H1 (cell line): ENCODE results near the gene UPP1. TPM values are rescaled to one million over a fixed set of nuclear protein-coding genes. Genes with fewer than 3 reads are reported as not detected.

Experiments
- CTCF ChIA-PET: fragments of 300-600 bp; sonication (Branson Sonifier 250); formaldehyde crosslinking; loops from one replicate; lab custom pipeline; 2021; ENCODE audit not compliant: partially characterized antibody; lab: Charles Lee
- POLR2A ChIA-PET: fragments of 300-600 bp; sonication (Branson Sonifier 250); formaldehyde crosslinking; loops from one replicate; lab custom pipeline; 2021; ENCODE audit warnings: inconsistent platforms; ENCODE audit not compliant: partially characterized antibody; lab: Charles Lee
- DNase-seq, 2 experiments: peaks; one replicate each; pipeline versions ENCODE4 v3.0.0 to v3.0.0-alpha.2; 2010 to 2022; ENCODE audit warnings: low spot score in 2 of 2, low read depth in 1 of 2, mixed read lengths in 1 of 2
- FAIRE-seq: peaks from 2 replicates; lab custom pipeline; 2011; peaks lifted over from hg19 to GRCh38; lab: Jason Lieb, UNC
- H2AFZ ChIP-seq: 2 replicates; pipeline ENCODE4 v1.8.1; 2012; ENCODE audit warnings: low read length, inconsistent platforms
- H2AK5ac ChIP-seq: 2 replicates; pipeline ENCODE4 v1.6.1; 2013; ENCODE audit warnings: low read depth, low read length
- H2BK120ac ChIP-seq: replicated peaks from 2 replicates; pipeline ENCODE3; 2013; ENCODE audit warnings: low read depth, low read length, inconsistent platforms
- H2BK12ac ChIP-seq: 2 replicates; pipeline ENCODE4 v1.6.1; 2013; ENCODE audit warnings: low read depth, low read length
- H2BK15ac ChIP-seq: 2 replicates; pipeline ENCODE4 v1.6.1; 2013; ENCODE audit warnings: low read length
- H2BK20ac ChIP-seq: 2 replicates; pipeline ENCODE4 v1.6.1; 2013; ENCODE audit warnings: low read length
- H2BK5ac ChIP-seq: 2 replicates; pipeline ENCODE4 v1.6.1; 2013; ENCODE audit warnings: low read depth, low read length
- H3K14ac ChIP-seq: 2 replicates; pipeline ENCODE4 v1.6.1; 2013; ENCODE audit warnings: inconsistent platforms; ENCODE audit not compliant: insufficient read length
- H3K18ac ChIP-seq: 2 replicates; pipeline ENCODE4 v1.6.1; 2013; ENCODE audit warnings: low read length; ENCODE audit errors: extremely low read depth
- H3K23ac ChIP-seq: 2 replicates; pipeline ENCODE4 v1.6.1; 2013; ENCODE audit warnings: inconsistent platforms; ENCODE audit not compliant: insufficient read length
- H3K23me2 ChIP-seq: 2 replicates; pipeline ENCODE4 v1.6.1; 2013; ENCODE audit warnings: low read depth, low read length
- H3K27ac ChIP-seq: 2 replicates; pipeline ENCODE4 v1.6.1; 2011; ENCODE audit warnings: low read depth, low read length, inconsistent platforms
- H3K27me3 ChIP-seq, 4 experiments: replicated peaks in 1 of 4; 1 replicate in 1 of 4; 2 replicates in 3 of 4; pipeline versions ENCODE4 v1.6.1 to v1.8.1; 2011 to 2013; ENCODE audit warnings: low read length in 3 of 4, mild to moderate bottlenecking in 3 of 4, inconsistent platforms in 2 of 4, mixed read lengths in 2 of 4, moderate library complexity in 1 of 4; ENCODE audit not compliant: control insufficient read depth in 3 of 4, insufficient read depth in 3 of 4; ENCODE audit errors: extremely low read depth in 1 of 4
- H3K36me3 ChIP-seq, 4 experiments: 2 replicates each; pipeline versions ENCODE4 v1.6.1 to v1.8.1; 2011 to 2013; ENCODE audit warnings: mild to moderate bottlenecking in 4 of 4, low read length in 3 of 4, moderate library complexity in 2 of 4, control low read depth in 1 of 4, inconsistent platforms in 1 of 4; ENCODE audit not compliant: insufficient read depth in 4 of 4, control insufficient read depth in 2 of 4
- H3K4ac ChIP-seq: replicated peaks from 2 replicates; pipeline ENCODE3; 2013; ENCODE audit warnings: low read length, low read depth, mixed read lengths, inconsistent platforms; ENCODE audit not compliant: insufficient read length
- H3K4me1 ChIP-seq, 4 experiments: replicated peaks in 1 of 4; 1 replicate in 1 of 4; 2 replicates in 3 of 4; pipeline versions ENCODE4 v1.6.1 to v1.8.1; 2011 to 2013; ENCODE audit warnings: low read length in 3 of 4, inconsistent platforms in 2 of 4, mixed read lengths in 1 of 4; ENCODE audit not compliant: insufficient read depth in 4 of 4, control insufficient read depth in 3 of 4
- H3K4me2 ChIP-seq, 2 experiments: 2 replicates each; pipeline versions ENCODE4 v1.6.1 to v1.8.1; 2011 to 2013; ENCODE audit warnings: low read depth in 2 of 2, low read length in 2 of 2, control low read depth in 1 of 2, inconsistent platforms in 1 of 2, mild to moderate bottlenecking in 1 of 2; ENCODE audit not compliant: insufficient read depth in 1 of 2
- H3K4me3 ChIP-seq, 4 experiments: fragments of 200-600, 300-600 bp in 1 of 4; sonication (generic), shearing (Covaris generic), sonication (Bioruptor Twin) in 1 of 4; 2 replicates each; pipeline versions ENCODE4 v1.5.1 to v1.8.1; 2011 to 2016; ENCODE audit warnings: low read length in 4 of 4, low read depth in 3 of 4, control low read depth in 2 of 4, inconsistent platforms in 2 of 4, mild to moderate bottlenecking in 2 of 4, mixed read lengths in 1 of 4, moderate library complexity in 1 of 4; ENCODE audit not compliant: insufficient read depth in 2 of 4; ENCODE audit errors: extremely low read depth in 1 of 4
- H3K56ac ChIP-seq: replicated peaks from 2 replicates; pipeline ENCODE3; 2013; ENCODE audit warnings: low read depth, mild to moderate bottlenecking, mixed read lengths, low read length, inconsistent platforms; ENCODE audit not compliant: insufficient read length
- H3K79me1 ChIP-seq: 2 replicates; pipeline ENCODE4 v1.6.1; 2013; ENCODE audit warnings: low read depth, low read length, control low read depth
- H3K79me2 ChIP-seq, 2 experiments: 2 replicates each; pipeline versions ENCODE4 v1.6.1 to v1.8.1; 2012 to 2013; ENCODE audit warnings: low read length in 2 of 2, mild to moderate bottlenecking in 2 of 2, inconsistent platforms in 1 of 2; ENCODE audit not compliant: insufficient read depth in 2 of 2, control insufficient read depth in 1 of 2
- H3K9ac ChIP-seq, 4 experiments: replicated peaks in 1 of 4; 1 replicate in 1 of 4; 2 replicates in 3 of 4; pipeline versions ENCODE4 v1.6.1 to v1.8.1; 2011 to 2013; ENCODE audit warnings: low read depth in 3 of 4, low read length in 3 of 4, control low read depth in 2 of 4, mild to moderate bottlenecking in 2 of 4, moderate library complexity in 2 of 4, inconsistent platforms in 1 of 4; ENCODE audit errors: extremely low read depth in 1 of 4
- H3K9me3 ChIP-seq, 2 experiments: 2 replicates each; pipeline versions ENCODE4 v1.6.1 to v1.8.1; 2012 to 2013; ENCODE audit warnings: mild to moderate bottlenecking in 2 of 2, moderate library complexity in 2 of 2, control low read depth in 1 of 2, inconsistent platforms in 1 of 2, low read depth in 1 of 2, low read length in 1 of 2, mixed read lengths in 1 of 2; ENCODE audit not compliant: insufficient read depth in 2 of 2
- H4K20me1 ChIP-seq, 2 experiments: replicated peaks in 1 of 2; 2 replicates each; pipeline versions ENCODE3 to v1.8.1; 2011 to 2013; ENCODE audit warnings: inconsistent platforms in 2 of 2, low read length in 2 of 2, mild to moderate bottlenecking in 1 of 2; ENCODE audit not compliant: insufficient read depth in 2 of 2, control insufficient read depth in 1 of 2
- H4K5ac ChIP-seq: 2 replicates; pipeline ENCODE4 v1.6.1; 2013; ENCODE audit warnings: low read length, low read depth, mixed read lengths, inconsistent platforms; ENCODE audit not compliant: insufficient read length
- H4K8ac ChIP-seq: 2 replicates; pipeline ENCODE4 v1.8.0; 2013; ENCODE audit warnings: mild to moderate bottlenecking, moderate library complexity, low read length, inconsistent platforms; ENCODE audit not compliant: insufficient read depth; ENCODE audit errors: extremely low read depth
- H4K91ac ChIP-seq: replicated peaks from 2 replicates; pipeline ENCODE3; 2013; ENCODE audit warnings: low read length, mixed read lengths, inconsistent platforms; ENCODE audit not compliant: insufficient read length
- BCL11A ChIP-seq, 2 experiments: IDR thresholded peaks; one replicate each; pipeline ENCODE4 v1.6.1; 2011; ENCODE audit warnings: low read depth in 2 of 2, low read length in 2 of 2, mild to moderate bottlenecking in 2 of 2
- CEBPB ChIP-seq: IDR thresholded peaks from 2 replicates; pipeline ENCODE4 v1.6.1; 2012; ENCODE audit warnings: low read depth, low read length
- EZH2 ChIP-seq: fragments of 200-600 bp; sonication (generic); IDR thresholded peaks from 2 replicates; pipeline ENCODE4 v1.7.1; 2012; ENCODE audit warnings: low read depth, mild to moderate bottlenecking, moderate library complexity, low read length, inconsistent platforms; ENCODE audit not compliant: severe bottlenecking
- FOSL1 ChIP-seq: IDR thresholded peaks from 2 replicates; pipeline ENCODE4 v1.6.1; 2011; ENCODE audit warnings: mild to moderate bottlenecking, low read depth, low read length, moderate library complexity; ENCODE audit not compliant: insufficient read depth
- GTF2F1 ChIP-seq: IDR thresholded peaks from 2 replicates; pipeline ENCODE4 v1.6.1; 2012; ENCODE audit warnings: low read depth, low read length, improper control_type of control experiment, borderline replicate concordance
- RAD21 ChIP-seq, 2 experiments: IDR thresholded peaks in 1 of 2; conservative IDR thresholded peaks in 1 of 2; 2 replicates each; pipeline ENCODE4 v1.6.1; 2011; ENCODE audit warnings: low read depth in 2 of 2, low read length in 2 of 2, improper control_type of control experiment in 1 of 2, inconsistent platforms in 1 of 2, mild to moderate bottlenecking in 1 of 2, moderate library complexity in 1 of 2
- SUZ12 ChIP-seq: fragments of 200-600 bp; sonication (generic); IDR thresholded peaks from 2 replicates; pipeline ENCODE4 v1.6.1; 2012; ENCODE audit warnings: mild to moderate bottlenecking, inconsistent platforms, low read length, moderate library complexity, mixed read lengths
- polyA plus RNA-seq, 7 experiments: library from polyadenylated mRNA; depleted of rRNA in 3 of 7; stranded (reverse) in 5 of 7; unstranded in 2 of 7; fragments of >200 nt in 5 of 7; fragments of 200-250 nt in 2 of 7; gene quantifications; 1 replicate in 5 of 7; 2 replicates in 1 of 7; 4 replicates in 1 of 7; pipeline versions ENCODE4 v1.2.1 to v1.2.3, GENCODE V29; 2011 to 2013; ENCODE audit warnings: missing spikeins in 2 of 7, mixed read lengths in 2 of 7
- total RNA-seq: library from RNA; stranded (reverse); fragmentation: NEBNext Ultra II Directional; extraction: Animal tissue kit (Norgen Biotek cat#: 25700); gene quantifications from 2 replicates; pipeline ENCODE4 v1.2.1, GENCODE V29; 2021
- TF ChIP-seq, protein P1 (sequence below): IDR thresholded peaks from 2 replicates; pipeline ENCODE4 v1.6.1; 2012; ENCODE audit warnings: low read length, inconsistent platforms

Gene UPP1
- total and polyA plus RNA-seq, 2 of the 8 experiments (the other 6 are each of a cell fraction or from before 2014, with no cell fraction given) = 40.7 to 46.2 TPM

DNA sequence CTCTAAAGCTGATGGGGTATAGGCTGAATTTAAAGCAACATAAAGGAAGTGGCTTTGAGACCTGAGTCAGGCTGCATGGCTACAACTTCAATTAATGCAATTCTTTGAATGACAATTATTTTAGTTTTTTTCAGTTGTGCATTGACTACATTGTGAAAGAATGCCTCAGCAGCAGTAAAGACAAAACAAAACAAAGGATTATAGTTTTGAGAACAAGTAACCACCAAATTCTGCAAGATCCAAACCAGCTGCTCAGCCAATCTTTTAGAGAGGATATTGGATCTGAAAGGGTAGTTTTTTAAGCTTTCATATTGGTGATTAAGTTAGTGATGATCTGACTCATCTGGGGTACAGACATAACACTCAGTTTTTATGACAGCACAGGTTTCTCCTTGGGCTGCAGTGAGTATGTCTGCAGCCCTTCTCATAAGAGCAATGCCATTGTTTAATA is 41.6 kb downstream of the UPP1 start:
- Histone ChIP-seq H3K27ac (no peak overlapping the region), H2AFZ (no peak overlapping the region), H3K79me1 (no peaks in the 10 kb centered on the region), H3K18ac (no peak overlapping the region), H3K56ac (no peak overlapping the region), H3K27me3 (no peaks in the 10 kb centered on the region), H3K4me1 (peaks cover 0 to 2% (median 0%) of the 10 kb centered on the region in 4 experiments; a peak in 1 of 7 replicates), H2BK15ac (no peak overlapping the region), H3K4ac (no peak overlapping the region), H3K9me3 (peaks cover 0 to under 1% of the 10 kb centered on the region in 2 experiments; a peak in 2 of 4 replicates), H2BK5ac (no peak overlapping the region), H3K4me2 (no peak overlapping the region), H2BK120ac (no peak overlapping the region), H3K23ac (no peak overlapping the region), H3K23me2 (no peaks in the 10 kb centered on the region), H4K8ac (no peak overlapping the region), H3K9ac (no peak overlapping the region), H4K20me1 (no peaks in the 10 kb centered on the region), H3K4me3 (no peak overlapping the region), H3K79me2 (no peaks in the 10 kb centered on the region), H4K91ac (no peak overlapping the region), H3K14ac (no peak overlapping the region), H2BK20ac (no peak overlapping the region), H4K5ac (no peak overlapping the region), H3K36me3 (no peaks in the 10 kb centered on the region; a peak in 2 of 8 replicates), H2BK12ac (no peak overlapping the region), H2AK5ac (no peak overlapping the region)
- DNase-seq = no peak
- ChIA-PET POLR2A (no interaction called here), CTCF (interaction anchor here (0.6 to 1.7 kb wide), 6 partner anchors 7 to 45 kb away, joined by 3 to 7 read pairs (median 4); no protein-coding TSS in a partner anchor)
- no peak for FAIRE-seq
- TF ChIP-seq GTF2F1 (no peak), BCL11A (IDR thresholded peaks at IDR 0.05; ENCODE audit: low read depth in 2 of 2, low read length in 2 of 2) (no peak), CEBPB (no peak), SUZ12 (no peak), FOSL1 (no peak), EZH2 (no peak), RAD21 (IDR thresholded peaks at IDR 0.05 in 1 of 2, conservative IDR thresholded peaks at IDR 0.05 in 1 of 2; ENCODE audit: low read depth in 2 of 2, low read length in 2 of 2) (no peak)
- TF ChIP-seq, protein P1, sequence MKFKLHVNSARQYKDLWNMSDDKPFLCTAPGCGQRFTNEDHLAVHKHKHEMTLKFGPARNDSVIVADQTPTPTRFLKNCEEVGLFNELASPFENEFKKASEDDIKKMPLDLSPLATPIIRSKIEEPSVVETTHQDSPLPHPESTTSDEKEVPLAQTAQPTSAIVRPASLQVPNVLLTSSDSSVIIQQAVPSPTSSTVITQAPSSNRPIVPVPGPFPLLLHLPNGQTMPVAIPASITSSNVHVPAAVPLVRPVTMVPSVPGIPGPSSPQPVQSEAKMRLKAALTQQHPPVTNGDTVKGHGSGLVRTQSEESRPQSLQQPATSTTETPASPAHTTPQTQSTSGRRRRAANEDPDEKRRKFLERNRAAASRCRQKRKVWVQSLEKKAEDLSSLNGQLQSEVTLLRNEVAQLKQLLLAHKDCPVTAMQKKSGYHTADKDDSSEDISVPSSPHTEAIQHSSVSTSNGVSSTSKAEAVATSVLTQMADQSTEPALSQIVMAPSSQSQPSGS = no peak
